Measurements from ENCODE around the gene DLL4.
"Not testable (repeated sequence)": the region's sequence is repeated elsewhere in the genome, so short reads cannot be mapped to it uniquely, and the experiment has no call there.

- TF ChIP-seq CTCF (IDR thresholded peaks at IDR 0.05); EZH2 (IDR thresholded peaks at IDR 0.05; ENCODE audit: borderline replicate concordance, insufficient read depth, low read depth, low read length, poor library complexity, severe bottlenecking): not testable (repeated sequence)
These were observed 33.2 kb downstream of the DLL4 start for GRCh38 chr15:40962317-40962716.
